ENCODE results near the gene DPM1. TPM values are rescaled to one million over a fixed set of nuclear protein-coding genes. Genes with fewer than 3 reads are reported as not detected.
A peak's percentile ranks its signal among the peaks of the same experiment; 100 is the strongest.
"Not testable (repeated sequence)": the region's sequence is repeated elsewhere in the genome, so short reads cannot be mapped to it uniquely, and the experiment has no call there.

The DPM1 gene
- total RNA-seq, 1 experiment from 2014 or later, result 138 TPM

- DNase-seq (ENCODE audit: low read depth in 1 of 2, low spot score in 2 of 2), result no peak
- H3K27me3 ChIP-seq (replicated peaks), result no peaks in the 10 kb centered on the region
- H3K9me3 ChIP-seq (replicated peaks), result no peaks in the 10 kb centered on the region
- H3K27ac ChIP-seq, result no peak overlapping the region
- no peaks in the 10 kb centered on the region for H3K36me3 ChIP-seq
- H3K4me1 ChIP-seq (replicated peaks), result peaks cover 4% of the 10 kb centered on the region; the same call in 1 of the 2 replicates
- H3K4me3 ChIP-seq, result no peak overlapping the region
Measured at GRCh38 chr20:50991076-50991475, 32.7 kb upstream of the DPM1 start.

DNA sequence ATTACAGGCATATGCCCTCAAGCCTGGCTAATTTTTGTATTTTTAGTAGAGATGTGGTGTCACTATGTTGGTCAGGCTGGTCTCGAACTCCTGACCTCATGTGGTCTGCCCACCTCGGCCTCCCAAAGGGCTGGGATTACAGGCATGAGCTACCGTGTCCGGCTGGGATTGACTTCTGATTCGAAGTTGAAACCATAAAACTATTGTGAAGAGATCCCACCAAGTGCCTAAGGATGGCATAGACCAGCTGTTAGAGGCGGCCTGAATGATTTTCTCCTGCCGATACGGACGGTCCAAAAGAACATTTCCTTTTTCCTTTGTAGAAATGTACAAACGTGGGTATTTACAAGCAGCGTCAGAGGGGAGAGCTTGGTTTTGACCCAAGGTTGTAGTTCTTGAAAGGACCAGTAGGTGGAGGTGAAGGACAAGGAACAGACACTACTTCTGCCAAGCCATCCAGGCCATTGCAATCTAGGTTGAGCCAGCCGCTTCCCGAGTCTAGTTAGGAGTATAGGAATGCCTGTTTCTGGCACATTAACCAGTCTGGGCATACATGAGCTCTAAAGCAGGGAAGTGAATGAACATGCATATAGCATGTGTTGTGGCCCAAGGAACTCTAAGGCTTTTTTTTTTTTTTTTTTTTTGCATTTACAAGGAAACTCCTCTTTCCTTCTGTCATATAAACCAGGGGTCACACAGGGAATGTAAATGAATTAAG lies 29.3 kb upstream of the DPM1 start:
- peak; percentile 69 to 82 for DNase-seq (ENCODE audit: low read depth in 1 of 2, low spot score in 2 of 2)
- no peaks in the 10 kb centered on the region for H3K9me3 ChIP-seq (replicated peaks)
- peaks cover 4% of the 10 kb centered on the region; the same call in 1 of the 2 replicates for H3K4me1 ChIP-seq (replicated peaks)
- H3K36me3 ChIP-seq, result no peaks in the 10 kb centered on the region
- H3K4me3 ChIP-seq, result no peak overlapping the region
- no peaks in the 10 kb centered on the region for H3K27me3 ChIP-seq (replicated peaks)
- H3K27ac ChIP-seq, result no peak overlapping the region

DNA sequence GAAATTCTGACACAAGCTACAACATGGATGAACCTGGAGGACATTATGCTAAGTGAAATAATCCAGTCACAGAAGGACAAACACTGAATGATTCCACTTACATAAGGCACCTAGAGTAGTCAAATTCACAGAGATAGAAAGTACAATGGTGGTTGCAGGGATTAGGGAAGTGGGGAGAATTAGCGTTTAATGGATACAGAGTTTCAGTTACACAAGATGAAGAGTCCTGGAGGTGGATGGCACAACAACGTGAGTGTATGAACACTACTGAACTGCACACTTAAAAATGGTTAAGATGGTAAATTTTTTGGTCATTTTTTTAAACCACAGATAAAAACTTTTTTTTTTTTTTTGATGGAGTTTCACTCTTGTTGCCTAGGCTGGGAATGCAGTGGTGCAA lies 25.0 kb upstream of the DPM1 start:
- no peak for DNase-seq (ENCODE audit: low read depth in 1 of 2, low spot score in 2 of 2)
- no peak overlapping the region for H3K27ac ChIP-seq

GRCh38 chr20:50982363-50982762 lies 24.0 kb upstream of the DPM1 start:
- Histone ChIP-seq H3K27ac (no peak overlapping the region), H3K27me3 (replicated peaks) (no peaks in the 10 kb centered on the region), H3K9me3 (replicated peaks) (no peaks in the 10 kb centered on the region), H3K4me1 (replicated peaks) (peaks cover 30% of the 10 kb centered on the region), H3K36me3 (no peaks in the 10 kb centered on the region), H3K4me3 (no peak overlapping the region)
- DNase-seq (ENCODE audit: low read depth in 1 of 2, low spot score in 2 of 2), result peak in 1 of 2 experiments; percentile 66

More for the DNA sequence above, 25.0 kb upstream of the DPM1 start:
- Histone ChIP-seq H3K27me3 (replicated peaks) (no peaks in the 10 kb centered on the region), H3K36me3 (no peaks in the 10 kb centered on the region), H3K4me3 (no peak overlapping the region), H3K4me1 (replicated peaks) (peaks cover 33% of the 10 kb centered on the region), H3K9me3 (replicated peaks) (no peaks in the 10 kb centered on the region)

GRCh38 chr20:50981714-50982048 lies 23.3 kb upstream of the DPM1 start:
- Histone ChIP-seq H3K27me3 (replicated peaks) (no peaks in the 10 kb centered on the region), H3K9me3 (replicated peaks) (no peaks in the 10 kb centered on the region), H3K4me1 (replicated peaks) (peaks cover 29% of the 10 kb centered on the region), H3K4me3 (no peak overlapping the region), H3K36me3 (no peaks in the 10 kb centered on the region), H3K27ac (no peak overlapping the region)
- DNase-seq (ENCODE audit: low read depth in 1 of 2, low spot score in 2 of 2), result no peak

GRCh38 chr20:50980851-50981713 lies 22.8 kb upstream of the DPM1 start:
- H3K27me3 ChIP-seq (replicated peaks), result no peaks in the 10 kb centered on the region
- peak; percentile 65 to 78 for DNase-seq (ENCODE audit: low read depth in 1 of 2, low spot score in 2 of 2)

DNA sequence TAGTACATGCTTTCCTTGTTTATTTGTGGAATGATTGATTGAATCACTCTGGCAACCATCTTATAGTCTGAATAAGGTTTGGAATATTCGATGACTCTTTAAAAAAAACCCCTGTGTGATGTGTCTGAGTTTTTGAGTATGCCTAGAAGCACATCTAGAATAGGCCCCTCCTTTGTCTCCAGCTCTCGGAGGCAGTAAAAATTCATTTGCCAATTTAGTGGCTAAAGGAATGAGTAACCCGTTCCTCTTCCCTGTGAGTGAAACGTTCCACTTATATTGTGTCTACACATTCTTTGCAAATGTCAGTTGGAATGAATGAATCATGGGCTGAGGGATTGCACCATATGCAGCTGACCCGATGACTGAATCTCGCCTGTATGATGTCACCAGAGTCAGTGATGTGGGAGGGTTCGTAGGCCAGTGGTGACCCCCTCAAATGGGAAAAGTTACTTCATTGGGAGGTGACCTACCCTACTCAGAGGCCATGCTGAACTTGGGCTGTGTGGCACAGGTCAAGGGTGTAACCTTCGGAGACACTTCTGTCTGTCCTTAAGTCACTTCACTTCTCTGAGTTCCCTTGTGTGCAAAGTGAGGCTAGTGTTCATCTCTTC lies 21.8 kb upstream of the DPM1 start:
- no peaks in the 10 kb centered on the region for H3K9me3 ChIP-seq (replicated peaks)
- no peaks in the 10 kb centered on the region for H3K36me3 ChIP-seq

More at GRCh38 chr20:50980851-50981713, 22.8 kb upstream of the DPM1 start:
- Histone ChIP-seq H3K4me3 (no peak overlapping the region), H3K27ac (peak overlapping the region; percentile 80), H3K9me3 (replicated peaks) (no peaks in the 10 kb centered on the region), H3K4me1 (replicated peaks) (peaks cover 29% of the 10 kb centered on the region), H3K36me3 (no peaks in the 10 kb centered on the region)

GRCh38 chr20:50978533-50978932 lies 20.2 kb upstream of the DPM1 start:
- not testable (repeated sequence) for H3K36me3 ChIP-seq; H3K9me3 ChIP-seq (replicated peaks); DNase-seq (ENCODE audit: low read depth in 1 of 2, low spot score in 2 of 2); H3K27me3 ChIP-seq (replicated peaks); H3K27ac ChIP-seq; H3K4me3 ChIP-seq
- peaks cover 29% of the 10 kb centered on the region for H3K4me1 ChIP-seq (replicated peaks)

More for the DNA sequence above, 21.8 kb upstream of the DPM1 start:
- Histone ChIP-seq H3K4me3 (no peak overlapping the region), H3K4me1 (replicated peaks) (peaks cover 29% of the 10 kb centered on the region), H3K27ac (peak overlapping the region; percentile 80), H3K27me3 (replicated peaks) (no peaks in the 10 kb centered on the region)
- DNase-seq (ENCODE audit: low read depth in 1 of 2, low spot score in 2 of 2), result peak; percentile 81 to 90

DNA sequence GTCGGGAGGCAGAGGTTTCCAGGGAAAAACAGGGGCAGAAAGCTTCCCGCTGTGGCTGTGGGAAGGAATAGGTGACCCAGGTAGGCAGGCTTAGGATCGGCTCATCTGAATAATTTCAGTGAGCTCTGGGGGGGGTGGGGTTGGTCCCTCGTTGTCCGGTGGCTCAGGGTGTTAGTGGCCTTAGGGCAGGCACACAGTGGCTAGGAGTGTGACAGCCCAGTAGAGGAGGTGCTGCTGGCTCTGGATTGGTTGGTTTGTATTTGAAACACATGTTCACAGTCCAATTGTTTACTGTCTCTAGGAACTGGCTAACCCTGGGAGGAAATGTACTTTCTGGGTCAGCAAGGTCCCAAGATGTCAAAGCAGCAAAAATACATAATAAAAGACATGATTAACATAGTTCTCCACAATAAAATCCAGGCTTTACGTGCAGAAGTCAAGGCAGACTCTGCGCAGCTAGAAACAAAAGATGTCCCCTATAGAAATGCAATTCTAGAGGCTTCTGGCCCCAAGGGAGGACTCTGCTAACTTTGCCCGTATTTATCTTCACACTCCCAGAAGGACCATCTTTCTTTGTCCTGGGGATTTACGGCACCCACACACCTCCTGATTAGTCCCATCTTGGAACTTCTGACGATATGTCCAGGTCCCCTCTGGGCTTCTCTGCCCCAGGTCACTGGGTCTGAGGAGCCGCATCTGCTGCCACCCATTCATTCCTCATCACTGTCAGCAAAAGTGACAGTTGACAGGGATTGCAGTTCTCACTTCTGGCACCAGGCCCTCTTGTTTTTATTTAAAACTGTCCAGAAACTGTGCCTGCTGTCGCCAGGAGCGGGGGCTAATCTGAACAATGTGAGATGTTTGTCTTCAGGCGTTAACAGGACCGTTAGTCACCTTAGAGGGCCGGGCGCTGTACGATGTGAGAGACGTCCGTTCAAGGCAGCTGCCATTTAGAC lies 19.0 kb upstream of the DPM1 start:
- no peaks in the 10 kb centered on the region for H3K36me3 ChIP-seq
- H3K4me1 ChIP-seq (replicated peaks), result peaks cover 27% of the 10 kb centered on the region
- DNase-seq (ENCODE audit: low read depth in 1 of 2, low spot score in 2 of 2), result no peak
- no peak overlapping the region for H3K27ac ChIP-seq
- no peaks in the 10 kb centered on the region for H3K9me3 ChIP-seq (replicated peaks)
- no peak overlapping the region for H3K4me3 ChIP-seq
- no peaks in the 10 kb centered on the region for H3K27me3 ChIP-seq (replicated peaks)

DNA sequence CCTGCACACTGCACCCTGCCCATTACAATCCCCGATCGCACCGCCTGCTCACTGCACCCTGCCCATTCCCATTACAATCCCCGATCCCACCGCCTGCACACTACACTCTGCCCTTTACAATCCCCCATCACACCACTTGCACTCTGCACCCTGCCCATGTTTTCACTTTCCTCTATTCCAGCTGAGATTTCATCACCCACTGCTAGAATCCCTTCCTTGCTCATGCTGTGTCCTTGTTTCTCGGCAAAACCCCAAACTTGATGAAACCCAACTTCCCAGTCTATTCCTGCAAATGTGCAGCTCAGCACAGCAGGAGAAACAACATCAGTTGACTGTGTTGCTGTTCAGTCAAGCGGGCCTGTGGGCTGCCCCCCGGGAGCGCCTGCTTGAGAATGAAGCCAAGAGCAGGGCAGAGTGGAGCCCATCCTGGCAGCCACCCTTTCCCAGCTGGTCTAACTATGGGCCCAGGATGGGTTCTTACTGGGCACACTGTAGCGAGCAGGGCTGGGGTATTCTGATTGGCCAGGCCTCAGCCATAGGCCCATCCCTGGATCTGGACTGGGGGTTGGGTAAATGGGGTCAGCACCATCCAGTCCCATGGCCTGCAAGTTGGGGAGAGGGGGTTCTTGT lies 17.5 kb upstream of the DPM1 start:
- Histone ChIP-seq H3K36me3 (no peaks in the 10 kb centered on the region), H3K27ac (no peak overlapping the region), H3K27me3 (replicated peaks) (no peaks in the 10 kb centered on the region), H3K4me1 (replicated peaks) (peaks cover 14% of the 10 kb centered on the region), H3K9me3 (replicated peaks) (no peaks in the 10 kb centered on the region), H3K4me3 (no peak overlapping the region)
- DNase-seq (ENCODE audit: low read depth in 1 of 2, low spot score in 2 of 2), result no peak

- H3K4me3 ChIP-seq, result no peak overlapping the region
- no peaks in the 10 kb centered on the region for H3K27me3 ChIP-seq (replicated peaks)
- H3K27ac ChIP-seq, result no peak overlapping the region
- no peaks in the 10 kb centered on the region for H3K36me3 ChIP-seq
- no peaks in the 10 kb centered on the region for H3K4me1 ChIP-seq (replicated peaks)
- no peaks in the 10 kb centered on the region for H3K9me3 ChIP-seq (replicated peaks)
- peak in 1 of 2 experiments; percentile 15 for DNase-seq (ENCODE audit: low read depth in 1 of 2, low spot score in 2 of 2)
Measured at GRCh38 chr20:50969912-50970311, 11.6 kb upstream of the DPM1 start.

GRCh38 chr20:50969435-50969834 lies 11.1 kb upstream of the DPM1 start:
- DNase-seq (ENCODE audit: low read depth in 1 of 2, low spot score in 2 of 2), result no peak
- H3K27me3 ChIP-seq (replicated peaks), result no peaks in the 10 kb centered on the region
- no peaks in the 10 kb centered on the region for H3K4me1 ChIP-seq (replicated peaks)
- H3K9me3 ChIP-seq (replicated peaks), result no peaks in the 10 kb centered on the region
- H3K4me3 ChIP-seq, result no peak overlapping the region
- H3K36me3 ChIP-seq, result no peaks in the 10 kb centered on the region
- H3K27ac ChIP-seq, result no peak overlapping the region

GRCh38 chr20:50968289-50968688 lies 10.0 kb upstream of the DPM1 start:
- H3K4me1 ChIP-seq (replicated peaks), result no peaks in the 10 kb centered on the region
- no peak overlapping the region for H3K4me3 ChIP-seq
- H3K27me3 ChIP-seq (replicated peaks), result no peaks in the 10 kb centered on the region
- DNase-seq (ENCODE audit: low read depth in 1 of 2, low spot score in 2 of 2), result no peak
- H3K36me3 ChIP-seq, result no peaks in the 10 kb centered on the region
- no peaks in the 10 kb centered on the region for H3K9me3 ChIP-seq (replicated peaks)
- H3K27ac ChIP-seq, result no peak overlapping the region
